ENCODE measurements around the gene F2RL1.

GRCh38 chr5:76819851-76820525, 1.2 kb downstream of the F2RL1 start:
- TF ChIP-seq CTCF (conservative IDR thresholded peaks at IDR 0.05; ENCODE audit: low read depth, low read length) (no peak), EZH2 (IDR thresholded peaks at IDR 0.05; ENCODE audit: borderline replicate concordance, low read depth, low read length, poor library complexity, severe bottlenecking) (no peak)

Measured in A673 (cell line).